HFFc6 (cell line): ENCODE measurements around the gene ZFYVE28. TPM values are rescaled to one million over a fixed set of nuclear protein-coding genes. Genes with fewer than 3 reads are reported as not detected.

Experiments used
- DNase-seq: peaks from one replicate; pipeline ENCODE4 v3.0.0-alpha.2; 2018
- H3K27ac Mint-ChIP-seq: 2 replicates; pipeline ENCODE4 v1.8.0; 2020; ENCODE audit warnings: mild to moderate bottlenecking, mixed read lengths
- H3K27me3 Mint-ChIP-seq: 2 replicates; pipeline ENCODE4 v1.8.0; 2021; ENCODE audit warnings: mild to moderate bottlenecking, moderate library complexity, mixed read lengths; ENCODE audit not compliant: insufficient read depth
- H3K36me3 Mint-ChIP-seq: 2 replicates; pipeline ENCODE4 v1.8.0; 2021; ENCODE audit warnings: low read depth, mixed read lengths
- H3K4me1 Mint-ChIP-seq: 2 replicates; pipeline ENCODE4 v1.8.0; 2020; ENCODE audit warnings: low read depth, mixed read lengths
- H3K4me3 Mint-ChIP-seq: 2 replicates; pipeline ENCODE4 v1.8.0; 2020; ENCODE audit warnings: mild to moderate bottlenecking, moderate library complexity, mixed read lengths
- H3K9me3 Mint-ChIP-seq: 2 replicates; pipeline ENCODE4 v1.8.0; 2020; ENCODE audit warnings: mild to moderate bottlenecking, mixed read lengths
- CTCF ChIP-seq: fragments of 200-600 bp; sonication (generic); IDR thresholded peaks from 2 replicates; pipeline ENCODE4 v1.5.0; 2021; ENCODE audit warnings: antibody characterized with exemption, mild to moderate bottlenecking
- total RNA-seq, 6 experiments: library from RNA; stranded (reverse); fragmentation: NEBNext Ultra II Directional; extraction: Animal tissue kit (Norgen Biotek cat#: 25700); gene quantifications; 2 replicates in 1 of 6; 3 replicates in 5 of 6; pipeline ENCODE4 v1.2.3, GENCODE V29; 2021

The ZFYVE28 gene
- total RNA-seq, 6 experiments from 2014 or later, result 1.8 to 5.4 (median 2.2) TPM

- H3K27ac Mint-ChIP-seq, result no peak overlapping the region
- no peak overlapping the region for H3K4me3 Mint-ChIP-seq
- H3K4me1 Mint-ChIP-seq, result peaks cover 9% of the 10 kb centered on the region
- H3K9me3 Mint-ChIP-seq, result no peaks in the 10 kb centered on the region
- DNase-seq, result no peak
- H3K27me3 Mint-ChIP-seq, result no peaks in the 10 kb centered on the region
- TF ChIP-seq CTCF, result no peak
- 0 out of 2 replicates have a peak, but pooled peaks cover 6% of the 10 kb centered on the region for H3K36me3 Mint-ChIP-seq
Observed at GRCh38 chr4:2249526-2250356, 168.7 kb downstream of the ZFYVE28 start.

GRCh38 chr4:2248821-2249261 is 169.6 kb downstream of the ZFYVE28 start:
- Mint-ChIP-seq H3K27ac (no peak overlapping the region; the same call in 1 of the 2 replicates), H3K4me1 (peaks cover 18% of the 10 kb centered on the region), H3K4me3 (no peak overlapping the region), H3K36me3 (no peaks in the 10 kb centered on the region), H3K27me3 (no peaks in the 10 kb centered on the region), H3K9me3 (no peaks in the 10 kb centered on the region)
- no peak for DNase-seq
- TF ChIP-seq CTCF, result no peak

GRCh38 chr4:2248044-2248780 is 170.2 kb downstream of the ZFYVE28 start:
- no peaks in the 10 kb centered on the region for H3K27me3 Mint-ChIP-seq
- H3K4me3 Mint-ChIP-seq, result no peak overlapping the region
- H3K27ac Mint-ChIP-seq, result no peak overlapping the region
- TF ChIP-seq CTCF, result no peak
- no peaks in the 10 kb centered on the region for H3K36me3 Mint-ChIP-seq
- no peak for DNase-seq
- no peaks in the 10 kb centered on the region for H3K9me3 Mint-ChIP-seq
- peaks cover 24% of the 10 kb centered on the region for H3K4me1 Mint-ChIP-seq

GRCh38 chr4:2247128-2248043 is 171.1 kb downstream of the ZFYVE28 start:
- Mint-ChIP-seq H3K4me3 (no peak overlapping the region), H3K9me3 (no peaks in the 10 kb centered on the region), H3K36me3 (no peaks in the 10 kb centered on the region), H3K27me3 (no peaks in the 10 kb centered on the region), H3K4me1 (peaks cover 25% of the 10 kb centered on the region), H3K27ac (no peak overlapping the region)
- no peak for TF ChIP-seq CTCF
- no peak for DNase-seq
